C4-2B (cell line): ENCODE results near the gene ERBB4.

ENCODE experiments used
- CTCF ChIP-seq: fragments of 450-650 bp; conservative IDR thresholded peaks from 2 replicates; pipeline ENCODE4 v1.5.1; 2017; ENCODE audit warnings: mild to moderate bottlenecking
- ZFX ChIP-seq: fragments of 450-650 bp; IDR thresholded peaks from 2 replicates; pipeline ENCODE4 v1.6.1; 2017

DNA sequence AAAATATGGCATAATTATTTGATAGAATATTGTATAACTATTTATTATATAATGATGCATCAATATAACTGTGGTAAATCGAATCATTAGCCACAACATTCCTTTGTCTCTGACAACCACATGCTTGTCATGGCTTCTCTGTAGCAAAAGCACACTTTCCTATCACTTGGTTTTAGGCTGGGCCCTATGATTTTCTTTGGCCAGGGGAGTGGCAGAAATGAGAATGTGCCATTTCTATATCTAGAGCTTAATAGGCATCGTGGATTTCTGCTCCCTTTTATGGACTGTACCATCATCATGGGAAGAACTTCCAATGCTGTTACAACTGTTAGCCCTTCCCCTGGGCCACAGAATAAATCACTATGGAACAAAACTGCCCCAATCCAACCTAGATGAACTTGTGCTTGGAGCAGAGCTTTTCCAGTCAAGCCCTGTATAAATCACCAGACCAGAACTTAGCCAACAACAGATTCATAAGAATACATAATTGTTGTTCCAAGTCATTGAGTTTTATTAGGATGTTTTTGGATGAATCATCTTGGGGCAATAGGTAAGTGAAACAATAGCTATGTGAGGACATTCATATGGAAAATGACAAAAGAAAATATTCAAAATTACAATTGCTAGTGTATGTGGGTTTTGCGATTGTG, 715.8 kb downstream of the ERBB4 start:
- TF ChIP-seq CTCF (no peak), ZFX (no peak)
